Loucy (cell line): ENCODE measurements around the gene TCEAL5.

Source experiments
- CTCF ChIP-seq: fragments of 200-600 bp; sonication (generic); conservative IDR thresholded peaks from 2 replicates; pipeline ENCODE4 v1.5.1; 2014; ENCODE audit warnings: mild to moderate bottlenecking, antibody characterized with exemption, low read length
- EZH2phosphoT487 ChIP-seq: fragments of 200-600 bp; IDR thresholded peaks from 2 replicates; pipeline ENCODE4 v1.6.1; 2018; ENCODE audit warnings: antibody characterized with exemption, mild to moderate bottlenecking, moderate library complexity, borderline replicate concordance

GRCh38 chrX:103234869-103235268 lies 41.7 kb downstream of the TCEAL5 start:
- no peak for TF ChIP-seq CTCF
- TF ChIP-seq EZH2phosphoT487 = no peak
